Bronchial epithelial cell (primary cell): ENCODE results near the gene GCK. TPM values are rescaled to one million over a fixed set of nuclear protein-coding genes. Genes with fewer than 3 reads are reported as not detected.
A peak's percentile ranks its signal among the peaks of the same experiment; 100 is the strongest.

ENCODE experiments used
- DNase-seq: peaks from one replicate; pipeline ENCODE4 v3.0.0-alpha.2; 2010; ENCODE audit warnings: low read depth
- FAIRE-seq: peaks from 2 replicates; lab custom pipeline; 2011; peaks lifted over from hg19 to GRCh38; lab: Jason Lieb, UNC
- H3K27me3 ChIP-seq: 2 replicates; pipeline ENCODE4 v1.5.1; 2011; ENCODE audit warnings: low read length; ENCODE audit not compliant: control insufficient read depth, insufficient read depth
- H3K36me3 ChIP-seq: 2 replicates; pipeline ENCODE4 v1.5.1; 2011; ENCODE audit warnings: low read length; ENCODE audit not compliant: control insufficient read depth, insufficient read depth
- H3K4me3 ChIP-seq: 2 replicates; pipeline ENCODE4 v1.5.1; 2011; ENCODE audit warnings: mild to moderate bottlenecking, low read depth, low read length, control low read depth
- total RNA-seq: library from RNA; depleted of rRNA; stranded (reverse); fragments of >200 nt; gene quantifications from 2 replicates; pipeline ENCODE4 v1.2.1, GENCODE V29; 2014
- TF ChIP-seq, protein P1 (sequence below): IDR thresholded peaks from 2 replicates; pipeline ENCODE4 v1.5.1; 2011; ENCODE audit warnings: mild to moderate bottlenecking, moderate library complexity, low read length, control low read depth, inconsistent platforms; ENCODE audit not compliant: insufficient read depth, severe bottlenecking

The GCK gene
- total RNA-seq, 1 donor from 2014 or later: 0.53 TPM

GRCh38 chr7:44103923-44104859 is 85.0 kb downstream of the GCK start, which contains the start of gene AEBP1:
TSS of gene AEBP1 (plus strand) at chr7:44104345. CDS start at chr7:44104666, 321 bp downstream.
- peak within 1 kb of the TSS; percentile 15 for H3K4me3 ChIP-seq
- H3K36me3 ChIP-seq: no peaks in the 10 kb centered on the region
- FAIRE-seq (no peak), DNase-seq (no peak)
- TF ChIP-seq, protein P1, sequence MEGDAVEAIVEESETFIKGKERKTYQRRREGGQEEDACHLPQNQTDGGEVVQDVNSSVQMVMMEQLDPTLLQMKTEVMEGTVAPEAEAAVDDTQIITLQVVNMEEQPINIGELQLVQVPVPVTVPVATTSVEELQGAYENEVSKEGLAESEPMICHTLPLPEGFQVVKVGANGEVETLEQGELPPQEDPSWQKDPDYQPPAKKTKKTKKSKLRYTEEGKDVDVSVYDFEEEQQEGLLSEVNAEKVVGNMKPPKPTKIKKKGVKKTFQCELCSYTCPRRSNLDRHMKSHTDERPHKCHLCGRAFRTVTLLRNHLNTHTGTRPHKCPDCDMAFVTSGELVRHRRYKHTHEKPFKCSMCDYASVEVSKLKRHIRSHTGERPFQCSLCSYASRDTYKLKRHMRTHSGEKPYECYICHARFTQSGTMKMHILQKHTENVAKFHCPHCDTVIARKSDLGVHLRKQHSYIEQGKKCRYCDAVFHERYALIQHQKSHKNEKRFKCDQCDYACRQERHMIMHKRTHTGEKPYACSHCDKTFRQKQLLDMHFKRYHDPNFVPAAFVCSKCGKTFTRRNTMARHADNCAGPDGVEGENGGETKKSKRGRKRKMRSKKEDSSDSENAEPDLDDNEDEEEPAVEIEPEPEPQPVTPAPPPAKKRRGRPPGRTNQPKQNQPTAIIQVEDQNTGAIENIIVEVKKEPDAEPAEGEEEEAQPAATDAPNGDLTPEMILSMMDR: no peak
- H3K27me3 ChIP-seq: no peaks in the 10 kb centered on the region

GRCh38 chr7:44103566-44103922 is 85.7 kb downstream of the GCK start:
- TF ChIP-seq, protein P1: no peak

GRCh38 chr7:44102846-44103565 is 86.2 kb downstream of the GCK start:
- DNase-seq: no peak
- FAIRE-seq: peak; percentile 18
- H3K36me3 ChIP-seq: no peaks in the 10 kb centered on the region
- no peaks in the 10 kb centered on the region for H3K27me3 ChIP-seq
- TF ChIP-seq, protein P1: no peak
- no peak overlapping the region for H3K4me3 ChIP-seq

More at GRCh38 chr7:44103566-44103922, 85.7 kb downstream of the GCK start:
- FAIRE-seq (no peak), DNase-seq (no peak)
- no peaks in the 10 kb centered on the region for H3K36me3 ChIP-seq
- H3K4me3 ChIP-seq: no peak overlapping the region
- H3K27me3 ChIP-seq: no peaks in the 10 kb centered on the region

DNA sequence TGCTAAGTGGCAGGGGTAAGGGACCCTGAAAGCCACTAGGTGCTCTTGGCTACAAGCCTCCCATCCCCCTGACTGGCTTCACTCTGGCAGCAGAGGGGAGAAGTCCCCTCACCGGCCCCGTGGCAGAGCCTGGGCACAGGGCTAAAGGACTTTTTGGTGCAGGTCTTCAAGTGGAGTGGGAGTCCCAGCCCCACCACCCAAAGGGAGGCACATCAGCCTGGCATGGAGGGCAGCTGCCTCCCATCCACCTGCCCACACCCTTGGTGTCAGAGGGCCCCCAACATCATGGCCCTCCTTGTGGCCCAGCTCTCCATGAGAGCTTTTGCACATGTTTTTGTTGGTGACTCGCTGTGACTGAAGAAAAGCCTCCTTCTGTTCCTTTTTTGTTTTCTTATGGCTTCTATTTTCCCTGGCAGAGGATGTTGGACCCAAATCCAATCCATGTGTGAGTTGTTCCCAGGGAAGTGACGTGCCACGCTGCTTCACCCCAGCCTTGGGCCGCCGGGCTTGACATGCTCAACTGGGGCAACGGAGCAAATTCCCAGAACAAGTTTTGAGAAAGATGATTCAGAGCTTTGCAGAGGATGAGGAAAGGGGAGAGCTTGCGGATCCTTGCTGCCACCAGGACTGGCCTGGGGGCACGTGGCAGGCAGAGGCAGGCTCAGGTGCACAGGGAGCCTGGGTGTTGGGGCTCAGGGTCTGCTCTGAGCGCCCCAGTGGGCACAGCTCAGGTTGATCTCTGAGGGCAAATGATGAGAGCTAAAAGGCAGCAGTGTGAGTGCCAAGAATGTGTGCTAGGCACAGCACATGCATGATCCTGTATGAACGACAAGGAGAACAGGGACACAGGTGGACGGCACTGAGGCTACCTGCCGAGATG is 87.0 kb downstream of the GCK start:
- H3K36me3 ChIP-seq: no peaks in the 10 kb centered on the region
- H3K4me3 ChIP-seq: no peak overlapping the region
- TF ChIP-seq, protein P1: no peak
- peak; percentile 79 for DNase-seq
- FAIRE-seq: no peak
- no peaks in the 10 kb centered on the region for H3K27me3 ChIP-seq

DNA sequence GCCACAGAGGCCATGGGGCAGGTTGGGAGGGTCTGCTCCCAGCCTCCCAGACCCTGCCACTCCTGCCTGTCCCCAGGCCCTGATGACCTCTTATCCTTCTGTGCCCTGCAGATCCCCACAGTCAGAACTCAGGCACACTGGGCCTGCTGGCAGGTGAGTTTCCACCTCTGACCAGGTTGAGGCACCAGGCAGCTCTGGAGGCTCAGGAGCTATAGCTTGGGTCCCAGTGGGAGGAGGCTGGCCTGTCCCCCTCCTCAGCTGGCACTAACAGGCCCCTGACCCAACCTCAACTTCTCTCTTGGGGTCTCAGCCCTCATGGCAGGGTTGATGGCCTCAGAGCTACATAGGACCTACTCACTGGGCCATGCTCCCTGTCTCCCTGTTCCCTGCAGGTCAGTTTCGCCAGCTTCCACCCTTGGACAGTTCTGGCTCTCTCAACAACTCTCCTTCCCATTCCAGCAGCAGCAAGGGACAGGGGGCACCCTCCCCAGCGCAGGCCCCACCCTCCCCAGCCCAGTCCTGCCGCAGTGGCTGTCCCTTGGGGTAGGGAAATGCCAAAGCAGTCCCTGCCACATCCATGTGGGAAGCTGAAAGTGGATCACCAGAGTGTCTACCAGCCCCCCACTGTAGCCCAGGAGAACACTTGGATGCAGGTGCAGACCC is 87.8 kb downstream of the GCK start:
- Histone ChIP-seq H3K27me3 (no peaks in the 10 kb centered on the region), H3K36me3 (no peaks in the 10 kb centered on the region), H3K4me3 (no peak overlapping the region)
- FAIRE-seq (no peak), DNase-seq (no peak)
- TF ChIP-seq, protein P1: no peak
